ENCODE measurements around the gene TMEM235.
"Not testable (repeated sequence)": the region's sequence is repeated elsewhere in the genome, so short reads cannot be mapped to it uniquely, and the experiment has no call there.

Gene TMEM235

DNA sequence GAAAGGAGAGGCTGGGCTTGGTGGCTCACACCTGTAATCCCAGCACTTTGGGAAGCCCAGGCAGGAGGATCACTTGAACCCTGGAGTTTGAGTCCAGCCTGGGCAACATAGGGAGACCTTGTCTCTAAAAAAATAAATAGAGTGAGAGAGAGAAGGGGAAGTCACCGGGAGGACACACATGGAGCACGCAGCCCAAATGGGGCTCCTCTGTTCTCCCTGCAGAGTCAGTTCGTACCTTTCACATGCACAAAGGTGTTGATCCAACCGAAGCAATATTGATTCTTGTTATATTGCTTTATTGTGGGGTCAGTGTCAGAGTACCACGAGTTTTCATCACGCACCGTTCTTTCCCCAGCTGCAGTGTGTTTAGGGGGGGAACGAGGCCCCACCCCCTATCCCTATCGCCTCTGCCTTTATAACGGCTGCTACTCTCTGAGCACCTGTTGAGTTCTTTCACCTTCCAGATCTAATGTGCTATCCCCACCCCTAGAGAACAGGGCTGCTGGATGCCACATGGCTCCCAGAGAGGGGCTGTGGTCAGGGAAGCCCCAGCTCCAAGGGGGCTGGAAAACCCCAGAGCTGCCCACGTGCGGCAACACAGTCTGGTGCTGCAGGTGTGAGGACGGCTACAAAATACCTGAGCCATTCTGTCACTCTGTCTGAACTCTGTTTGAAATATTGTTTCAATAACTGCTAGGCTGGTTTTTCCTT, 1.0 kb upstream of the TMEM235 start:
- Mint-ChIP-seq H3K27ac (no peak overlapping the region), H3K4me3 (no peak overlapping the region), H3K4me1 (peaks cover 4% of the 10 kb centered on the region), H3K36me3 (no peaks in the 10 kb centered on the region), H3K27me3 (peaks cover 16% of the 10 kb centered on the region), H3K9me3 (no peaks in the 10 kb centered on the region)

DNA sequence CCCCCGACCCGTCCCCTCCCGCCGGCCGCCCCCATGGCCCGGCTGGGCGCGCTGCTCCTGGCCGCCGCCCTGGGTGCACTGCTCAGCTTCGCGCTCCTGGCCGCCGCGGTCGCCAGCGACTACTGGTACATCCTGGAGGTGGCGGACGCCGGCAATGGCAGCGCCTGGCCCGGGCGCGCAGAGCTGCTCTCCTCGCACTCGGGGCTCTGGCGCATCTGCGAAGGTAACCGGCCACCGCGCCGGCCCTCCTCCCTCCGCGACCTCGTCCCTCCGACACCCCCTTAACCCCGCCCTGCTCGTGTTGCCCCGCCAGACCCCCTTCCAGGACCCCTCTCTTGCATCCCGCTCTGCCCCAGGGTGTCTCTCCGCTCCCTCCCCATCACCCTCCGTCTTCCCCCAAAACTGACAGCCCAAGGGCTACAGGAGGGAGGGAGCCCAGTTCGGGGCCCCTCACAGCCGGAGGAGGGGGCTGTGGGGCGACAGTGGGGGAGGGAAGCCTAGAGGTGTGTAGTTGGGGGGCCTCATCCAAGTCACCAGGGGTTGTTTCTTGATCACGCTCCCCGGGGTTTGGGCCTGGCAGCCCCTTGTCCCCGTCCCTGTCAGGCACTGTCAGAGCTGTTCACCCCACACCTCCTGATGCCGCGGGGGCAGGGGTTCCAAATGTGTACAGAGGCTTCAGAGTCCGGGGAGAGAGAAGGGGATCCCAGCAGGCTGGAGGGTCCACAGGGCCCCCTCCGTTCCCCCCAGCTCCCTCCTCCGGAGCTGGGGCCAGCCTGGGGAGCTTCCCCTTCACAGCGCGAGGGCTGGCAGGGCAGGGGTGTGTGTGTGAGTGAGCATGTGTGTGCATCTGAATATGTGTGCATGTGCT, 794 bp downstream of the TMEM235 start:
- Mint-ChIP-seq H3K9me3 (no peaks in the 10 kb centered on the region), H3K4me1 (no peaks in the 10 kb centered on the region), H3K4me3 (no peak overlapping the region)

DNA sequence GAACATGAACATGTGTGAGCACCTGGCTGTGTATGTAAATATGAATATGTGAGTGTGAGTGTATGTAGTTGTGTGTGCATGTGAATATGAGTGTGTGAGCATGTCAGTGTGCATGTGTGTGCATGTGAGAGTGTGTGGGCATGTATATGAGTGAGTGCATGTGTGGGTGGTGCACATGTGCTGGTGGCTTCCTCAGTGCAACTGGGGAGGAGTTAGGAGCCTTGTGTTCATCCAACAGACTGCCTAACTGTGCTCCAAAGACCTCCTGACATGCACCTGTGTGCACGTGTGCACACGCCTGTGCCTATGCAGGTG, 1.4 kb downstream of the TMEM235 start:
- Mint-ChIP-seq H3K4me1 (no peaks in the 10 kb centered on the region), H3K36me3 (no peaks in the 10 kb centered on the region)

More for the DNA sequence above, 794 bp downstream of the TMEM235 start:
- peaks cover 16% of the 10 kb centered on the region for H3K27me3 Mint-ChIP-seq
- H3K36me3 Mint-ChIP-seq, result no peaks in the 10 kb centered on the region
- H3K27ac Mint-ChIP-seq, result no peak overlapping the region

DNA sequence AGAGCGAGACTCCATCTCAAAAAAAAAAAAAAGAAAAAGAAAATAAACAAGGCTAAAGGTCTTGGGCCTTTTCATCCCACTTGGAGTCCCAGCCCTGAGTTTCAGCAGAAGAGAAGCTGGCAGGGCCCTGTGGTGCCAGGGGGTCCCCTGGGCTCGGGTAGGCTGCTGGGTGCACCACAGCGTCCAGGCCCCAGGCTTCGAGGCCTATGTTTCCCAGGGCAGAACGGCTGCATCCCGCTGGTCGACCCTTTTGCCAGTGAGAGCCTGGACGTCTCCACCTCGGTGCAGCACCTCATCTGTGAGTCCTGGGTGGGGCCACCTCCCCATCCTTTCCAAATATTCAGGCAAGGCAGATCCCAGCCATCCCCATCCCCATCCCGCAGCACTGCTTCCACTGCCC, 2.2 kb downstream of the TMEM235 start:
- no peaks in the 10 kb centered on the region for H3K4me1 Mint-ChIP-seq
- peaks cover 13% of the 10 kb centered on the region for H3K27me3 Mint-ChIP-seq
- H3K27ac Mint-ChIP-seq, result no peak overlapping the region
- H3K9me3 Mint-ChIP-seq, result no peaks in the 10 kb centered on the region
- H3K4me3 Mint-ChIP-seq, result no peak overlapping the region
- H3K36me3 Mint-ChIP-seq, result no peaks in the 10 kb centered on the region

More for the DNA sequence above, 1.4 kb downstream of the TMEM235 start:
- no peaks in the 10 kb centered on the region for H3K9me3 Mint-ChIP-seq
- peaks cover 13% of the 10 kb centered on the region for H3K27me3 Mint-ChIP-seq
- H3K27ac Mint-ChIP-seq, result no peak overlapping the region
- H3K4me3 Mint-ChIP-seq, result no peak overlapping the region

DNA sequence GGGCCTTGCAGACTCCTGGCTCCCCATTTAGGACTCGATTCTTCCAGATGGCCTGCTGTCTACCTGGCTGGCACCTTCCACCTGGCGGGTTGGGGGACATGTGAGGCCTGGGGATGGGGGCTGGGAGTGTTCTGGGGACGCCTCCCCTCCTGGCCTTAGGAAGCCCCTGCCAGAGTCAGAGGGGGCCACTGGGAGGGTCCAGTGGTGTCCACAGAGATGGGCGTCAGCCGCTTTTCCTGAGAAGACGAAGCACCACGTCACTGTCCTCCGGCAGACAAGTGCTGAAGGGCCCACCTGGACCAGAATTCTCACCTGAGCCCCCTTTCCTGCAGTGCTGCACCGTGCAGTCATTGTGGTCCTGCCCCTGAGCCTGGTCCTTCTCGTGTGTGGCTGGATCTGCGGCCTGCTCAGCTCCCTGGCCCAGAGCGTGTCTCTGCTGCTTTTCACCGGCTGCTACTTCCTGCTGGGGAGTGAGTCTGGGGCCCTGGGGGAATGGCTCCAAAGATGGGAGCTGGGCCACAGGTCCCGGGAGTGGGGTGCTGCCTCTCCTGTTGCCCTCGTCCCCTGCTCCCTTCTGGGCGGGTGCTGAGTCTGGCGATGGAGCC, 2.9 kb downstream of the TMEM235 start:
- Mint-ChIP-seq H3K9me3 (no peaks in the 10 kb centered on the region), H3K36me3 (no peaks in the 10 kb centered on the region), H3K4me3 (no peak overlapping the region), H3K27me3 (peaks cover 13% of the 10 kb centered on the region), H3K27ac (no peak overlapping the region), H3K4me1 (no peaks in the 10 kb centered on the region)

DNA sequence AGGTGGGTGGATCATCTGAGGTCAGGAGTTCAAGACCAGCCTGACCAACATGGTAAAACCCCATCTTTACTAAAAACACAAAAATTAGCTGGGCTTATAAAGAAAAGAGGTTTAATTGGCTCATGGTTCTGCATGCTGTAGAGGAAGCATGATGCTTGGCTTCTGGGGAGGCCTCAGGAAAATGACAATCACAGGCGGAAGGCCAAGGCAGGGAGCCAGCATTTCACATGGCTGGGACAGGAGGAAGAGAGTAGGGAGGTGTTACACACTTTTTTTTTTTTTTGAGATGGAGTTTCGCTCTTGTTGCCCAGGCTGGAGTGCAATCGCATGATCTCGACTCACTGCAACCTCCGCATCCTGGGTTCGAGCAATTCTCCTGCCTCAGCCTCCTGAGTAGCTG, 3.6 kb downstream of the TMEM235 start:
- not testable (repeated sequence) for H3K4me1 Mint-ChIP-seq, H3K9me3 Mint-ChIP-seq, H3K4me3 Mint-ChIP-seq, H3K36me3 Mint-ChIP-seq
- H3K27me3 Mint-ChIP-seq, result peaks cover 13% of the 10 kb centered on the region
- peak overlapping the region; percentile 15 for H3K27ac Mint-ChIP-seq

DNA sequence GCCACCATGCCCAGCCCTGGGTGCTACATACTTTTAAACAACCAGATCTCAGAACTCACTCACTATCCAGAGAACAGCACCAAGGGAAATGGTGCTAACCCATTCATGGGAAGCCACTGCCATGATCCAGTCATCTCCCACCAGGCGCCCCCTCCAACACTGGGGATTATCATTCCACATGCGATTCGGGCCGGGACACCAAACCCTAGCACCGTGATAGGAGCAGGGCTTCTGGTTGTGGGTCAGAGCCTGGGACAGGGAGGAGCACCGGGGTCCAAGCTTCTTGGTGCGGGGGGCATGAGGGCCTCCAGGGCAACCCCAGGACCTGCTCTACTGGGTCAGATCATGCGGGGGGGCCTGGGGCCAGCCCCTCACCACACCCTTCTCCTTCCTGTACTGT, 4.5 kb downstream of the TMEM235 start:
- Mint-ChIP-seq H3K36me3 (no peaks in the 10 kb centered on the region), H3K9me3 (no peaks in the 10 kb centered on the region), H3K27ac (no peak overlapping the region), H3K4me1 (no peaks in the 10 kb centered on the region), H3K27me3 (peaks cover 8% of the 10 kb centered on the region), H3K4me3 (no peak overlapping the region)

DNA sequence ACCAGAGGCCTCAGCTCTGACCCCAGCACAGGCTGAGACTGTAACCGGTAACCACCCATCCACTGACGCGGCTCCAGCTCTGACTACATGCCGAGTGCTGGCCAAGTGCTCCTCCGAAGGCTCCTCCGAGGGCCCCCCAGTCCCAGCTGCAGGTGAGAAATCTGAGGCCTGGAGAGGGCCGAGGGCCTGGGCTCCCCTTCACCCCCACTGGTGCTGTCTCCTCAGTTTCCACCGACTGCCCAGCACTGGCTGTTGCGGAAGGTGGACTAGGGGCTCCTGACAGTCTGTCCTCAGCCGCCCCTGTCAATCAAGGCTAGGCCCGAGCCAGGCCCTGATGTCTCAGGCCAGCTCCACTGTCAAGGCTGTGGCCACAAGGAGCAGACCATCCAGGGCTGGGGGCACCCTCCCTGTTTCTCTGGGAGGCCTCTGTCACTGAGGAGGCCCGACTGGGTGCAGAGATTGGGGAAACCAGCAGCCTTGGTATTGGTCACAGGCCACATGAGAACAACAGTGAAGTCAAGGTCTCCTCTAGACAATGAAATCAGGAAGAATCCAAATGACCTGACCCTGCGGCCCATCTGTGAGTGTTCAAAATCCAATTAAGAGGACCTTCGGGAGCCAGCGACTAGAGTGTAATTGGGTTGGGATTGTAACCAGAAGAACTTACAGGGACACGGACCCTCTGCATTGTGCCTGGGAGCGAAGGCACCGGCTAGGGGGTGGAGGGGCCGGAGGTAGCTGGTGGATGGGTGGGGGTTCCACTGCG, 5.1 kb downstream of the TMEM235 start:
- H3K9me3 Mint-ChIP-seq, result no peaks in the 10 kb centered on the region
- H3K27me3 Mint-ChIP-seq, result peaks cover 4% of the 10 kb centered on the region

DNA sequence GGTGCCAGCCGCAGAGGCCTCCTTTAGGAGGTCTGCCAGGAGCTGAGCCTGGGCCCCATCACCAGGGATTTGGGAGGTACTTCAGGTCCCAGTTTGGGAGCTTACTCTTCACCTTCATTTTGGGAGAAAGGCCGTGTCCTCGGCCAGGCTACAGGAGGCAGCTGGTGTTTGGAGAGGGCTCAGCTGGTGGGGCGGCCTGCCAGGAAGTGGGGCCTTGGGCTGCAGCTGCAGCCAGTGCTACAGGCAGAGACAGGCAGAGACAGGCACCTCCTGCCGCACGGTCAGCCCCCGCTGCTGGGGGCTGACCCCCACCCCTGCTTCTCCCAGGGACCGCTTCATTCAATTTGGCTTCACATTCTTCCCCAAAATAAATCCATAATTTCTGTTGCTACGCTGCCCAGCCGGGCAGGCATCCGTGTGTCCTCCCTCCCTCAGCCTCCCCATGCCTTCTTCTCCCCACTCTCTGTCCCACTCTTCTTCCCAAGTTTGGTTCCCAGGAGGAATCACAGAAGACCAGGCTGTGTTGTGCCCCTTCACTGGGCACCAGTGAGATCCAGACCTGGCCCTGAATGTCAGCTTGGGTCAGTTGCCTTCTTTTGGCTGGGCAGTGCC, 6.1 kb downstream of the TMEM235 start:
- Mint-ChIP-seq H3K27me3 (peaks cover 4% of the 10 kb centered on the region), H3K4me3 (no peak overlapping the region), H3K9me3 (no peaks in the 10 kb centered on the region), H3K27ac (no peak overlapping the region), H3K36me3 (no peaks in the 10 kb centered on the region), H3K4me1 (no peaks in the 10 kb centered on the region)

More for the DNA sequence above, 5.1 kb downstream of the TMEM235 start:
- Mint-ChIP-seq H3K4me3 (no peak overlapping the region), H3K36me3 (no peaks in the 10 kb centered on the region), H3K4me1 (no peaks in the 10 kb centered on the region), H3K27ac (no peak overlapping the region)

DNA sequence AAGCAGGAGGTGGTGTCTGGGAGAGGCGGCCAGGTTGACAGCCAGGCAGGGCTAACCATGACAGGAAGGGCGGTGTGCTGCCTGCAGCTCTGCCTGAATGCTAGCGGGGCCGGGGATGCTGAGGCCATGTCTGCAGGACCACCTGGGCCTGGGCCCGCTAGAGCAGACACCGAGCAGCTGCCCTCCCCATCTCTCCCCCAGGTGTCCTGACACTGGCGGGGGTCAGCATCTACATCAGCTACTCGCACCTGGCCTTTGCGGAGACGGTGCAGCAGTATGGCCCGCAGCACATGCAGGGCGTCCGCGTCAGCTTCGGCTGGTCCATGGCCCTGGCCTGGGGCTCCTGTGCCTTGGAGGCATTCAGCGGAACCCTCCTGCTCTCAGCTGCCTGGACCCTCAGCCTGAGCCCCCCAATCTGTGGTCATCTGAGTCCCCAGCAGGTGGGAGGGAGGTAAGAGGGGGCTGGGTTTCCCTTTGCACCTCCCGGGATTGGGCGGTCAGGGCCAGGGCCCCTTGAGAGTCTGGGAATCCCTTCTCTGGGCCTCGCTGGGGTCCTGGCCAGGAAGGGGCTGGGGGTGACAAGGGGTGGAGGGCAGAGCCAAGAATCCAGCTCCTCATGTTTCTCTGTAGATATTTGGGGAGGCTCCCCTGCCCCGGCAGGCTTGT, 7.5 kb downstream of the TMEM235 start:
- no peak overlapping the region for H3K27ac Mint-ChIP-seq
- H3K9me3 Mint-ChIP-seq, result no peaks in the 10 kb centered on the region
- no peaks in the 10 kb centered on the region for H3K27me3 Mint-ChIP-seq
- no peaks in the 10 kb centered on the region for H3K4me1 Mint-ChIP-seq
- no peaks in the 10 kb centered on the region for H3K36me3 Mint-ChIP-seq
- no peak overlapping the region for H3K4me3 Mint-ChIP-seq

DNA sequence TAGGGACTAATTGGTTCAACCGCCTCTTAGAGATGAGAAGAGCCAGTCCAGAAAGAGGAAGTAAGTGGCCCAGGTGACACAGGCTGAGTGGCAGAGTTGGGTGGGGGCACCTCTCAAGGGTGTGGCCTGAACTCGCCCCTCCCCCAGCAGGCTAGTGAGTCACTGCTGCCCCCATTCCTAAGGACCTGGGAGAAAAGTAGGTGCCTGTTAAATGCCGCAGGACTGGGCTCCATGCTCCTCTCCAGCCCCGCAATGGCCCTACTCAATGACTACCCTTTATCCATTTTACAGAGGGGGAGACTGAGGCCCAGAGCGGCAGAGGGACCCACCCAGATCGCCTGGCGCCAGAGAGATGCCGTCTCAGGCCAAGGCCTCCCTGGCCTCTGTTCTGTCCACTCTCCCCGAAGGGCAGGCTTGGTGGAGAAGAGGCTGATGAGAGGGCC, 8.1 kb downstream of the TMEM235 start:
- H3K9me3 Mint-ChIP-seq, result no peaks in the 10 kb centered on the region
- H3K27ac Mint-ChIP-seq, result no peak overlapping the region
- no peak overlapping the region for H3K4me3 Mint-ChIP-seq
- H3K36me3 Mint-ChIP-seq, result no peaks in the 10 kb centered on the region
- no peaks in the 10 kb centered on the region for H3K27me3 Mint-ChIP-seq
- no peaks in the 10 kb centered on the region for H3K4me1 Mint-ChIP-seq

DNA sequence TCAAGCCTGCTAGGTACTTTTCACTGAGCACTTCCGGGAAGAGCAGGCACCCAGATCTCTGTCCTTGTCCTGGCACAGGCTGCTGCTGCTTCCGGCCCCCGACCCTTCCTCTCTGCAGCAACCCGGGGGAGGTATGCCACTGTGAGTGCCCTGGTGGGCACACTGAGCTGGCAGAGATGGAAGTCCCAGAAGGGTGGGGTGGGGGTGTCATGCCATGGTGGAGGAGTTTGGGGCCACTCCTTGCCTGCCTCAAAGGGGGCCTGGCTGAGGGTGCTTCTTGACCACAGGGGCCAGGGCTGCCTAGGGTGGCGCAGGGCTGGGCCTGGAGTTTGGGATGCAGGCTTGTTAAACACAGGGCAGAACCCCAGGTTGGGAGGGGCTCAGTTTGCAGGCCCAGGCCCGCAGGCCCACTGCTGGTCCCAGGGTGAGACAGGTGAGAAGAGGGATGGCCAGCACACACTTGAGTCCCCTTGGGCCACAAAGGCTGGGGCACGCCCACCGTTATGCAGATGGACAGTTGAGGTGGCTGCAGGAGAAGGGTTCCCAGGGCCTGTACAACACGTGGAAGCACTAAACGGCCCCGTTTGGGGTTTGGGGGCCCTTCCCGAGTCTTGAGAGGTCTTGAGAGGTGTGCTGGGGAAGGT, 8.7 kb downstream of the TMEM235 start:
- Mint-ChIP-seq H3K27ac (no peak overlapping the region), H3K9me3 (no peaks in the 10 kb centered on the region), H3K27me3 (no peaks in the 10 kb centered on the region), H3K36me3 (no peaks in the 10 kb centered on the region), H3K4me1 (no peaks in the 10 kb centered on the region), H3K4me3 (no peak overlapping the region)

DNA sequence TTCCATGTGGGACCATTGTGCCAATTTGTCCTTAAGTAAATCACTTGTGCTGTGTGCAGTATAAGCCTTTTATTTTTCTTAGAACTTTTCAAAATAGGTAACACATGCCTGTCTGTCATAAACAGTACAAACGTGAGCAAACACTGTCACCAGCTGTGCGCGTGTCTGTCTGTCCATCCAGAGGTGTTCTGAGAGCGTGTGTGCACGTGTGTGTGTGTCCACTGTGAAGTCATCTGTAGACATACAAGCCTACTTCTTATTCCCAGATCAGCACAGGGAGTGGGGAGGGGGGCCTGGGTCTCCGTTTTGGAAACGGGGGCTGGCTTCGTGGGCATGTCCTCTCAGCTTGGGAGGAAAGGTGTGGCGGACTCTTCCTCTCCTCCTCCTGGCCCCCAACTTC, 9.4 kb downstream of the TMEM235 start:
- Mint-ChIP-seq H3K9me3 (no peaks in the 10 kb centered on the region), H3K27me3 (no peaks in the 10 kb centered on the region), H3K27ac (no peak overlapping the region), H3K4me3 (no peak overlapping the region), H3K4me1 (no peaks in the 10 kb centered on the region), H3K36me3 (no peaks in the 10 kb centered on the region)

DNA sequence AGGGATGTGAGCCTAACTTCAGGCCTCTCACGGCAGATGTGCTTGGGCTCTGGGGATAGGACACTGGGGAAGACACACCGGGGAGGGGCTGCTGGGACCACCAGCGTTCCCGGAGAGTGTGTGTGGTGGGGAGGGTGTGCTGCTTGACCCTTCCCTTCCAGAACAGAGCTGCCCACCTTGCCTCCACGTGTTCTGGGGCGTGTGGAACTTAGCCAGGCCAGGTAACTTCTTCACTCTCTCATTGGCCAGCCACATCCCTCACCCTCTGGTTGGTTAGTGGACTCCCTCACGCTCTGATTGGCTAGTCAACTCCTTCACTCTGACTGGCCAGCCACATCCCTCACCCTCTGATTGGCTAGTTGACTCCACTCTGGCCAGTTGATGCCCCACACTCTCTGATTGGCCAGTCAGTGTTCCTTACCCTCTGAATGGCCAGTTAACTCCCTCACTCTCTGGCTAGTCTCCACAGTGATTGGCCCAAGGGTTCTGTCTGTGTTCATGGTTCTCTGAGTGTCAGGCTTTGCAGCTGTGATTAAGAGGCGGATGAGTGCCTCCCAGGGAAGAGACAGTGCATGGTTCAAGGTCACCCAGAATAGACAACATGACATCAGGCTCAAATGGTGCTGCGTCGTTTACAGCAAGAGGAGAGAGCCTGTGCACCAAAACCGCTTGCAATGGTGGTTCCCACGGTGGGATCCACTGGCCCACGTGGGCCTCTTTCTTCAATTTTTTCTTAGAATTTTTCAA, 10.0 kb downstream of the TMEM235 start:
- no peaks in the 10 kb centered on the region for H3K9me3 Mint-ChIP-seq
- no peaks in the 10 kb centered on the region for H3K36me3 Mint-ChIP-seq
- no peak overlapping the region for H3K4me3 Mint-ChIP-seq
- peak overlapping the region; percentile 32 for H3K27ac Mint-ChIP-seq
- H3K4me1 Mint-ChIP-seq, result no peaks in the 10 kb centered on the region
- H3K27me3 Mint-ChIP-seq, result no peaks in the 10 kb centered on the region

Data from activated naive CD4-positive, alpha-beta T cell treated with anti-CD3 and anti-CD28 coated beads, Interleukin-2, amount 50 U/mL, for 24 hours (primary cell).